ENCODE measurements around the gene PDZD8.
"Not testable (repeated sequence)": the region's sequence is repeated elsewhere in the genome, so short reads cannot be mapped to it uniquely, and the experiment has no call there.

PDZD8 gene

GRCh38 chr10:117290872-117291271 lies 84.4 kb downstream of the PDZD8 start:
- not testable (repeated sequence) for DNase-seq (ENCODE audit: low spot score)

- no peak for DNase-seq (ENCODE audit: low spot score)
These were observed 90.3 kb downstream of the PDZD8 start for GRCh38 chr10:117284716-117285494.

DNA sequence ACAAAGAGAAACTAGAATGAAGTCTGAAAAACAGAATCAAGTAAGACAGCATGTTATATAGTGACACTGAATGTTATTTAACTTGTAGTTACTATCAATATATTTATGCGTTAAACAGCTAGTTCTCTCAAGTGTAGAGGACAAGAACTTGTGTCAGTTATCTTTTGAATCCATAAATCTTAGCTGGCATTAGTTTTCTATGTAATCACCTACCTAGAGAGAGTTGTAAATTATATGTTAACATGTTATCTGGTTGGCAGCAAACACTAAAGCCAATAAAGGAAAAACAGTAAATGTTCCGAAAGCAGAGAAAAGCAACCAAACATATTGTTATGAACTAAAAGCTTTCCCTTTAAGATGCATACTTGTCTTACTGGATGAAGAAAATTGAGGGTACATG lies 97.6 kb downstream of the PDZD8 start:
- DNase-seq (ENCODE audit: low spot score): no peak

DNA sequence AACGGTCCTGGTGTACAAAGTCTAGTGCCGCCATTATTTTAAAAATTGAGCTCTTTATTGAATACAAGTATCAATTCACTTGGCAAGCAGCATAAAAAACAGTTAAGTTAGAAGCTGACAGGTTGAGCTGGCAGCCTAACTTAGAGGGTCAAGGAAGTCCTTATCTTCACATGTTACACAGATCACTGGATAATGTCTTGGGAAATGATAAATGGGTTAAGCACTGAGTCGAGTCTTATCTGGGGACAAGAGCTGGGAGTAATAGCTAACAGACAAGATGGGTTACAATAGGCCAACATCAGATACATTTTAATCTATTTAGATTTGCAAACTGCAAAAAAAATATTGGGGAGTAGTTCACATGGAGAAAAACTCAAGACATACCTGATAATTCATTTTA lies 100.1 kb downstream of the PDZD8 start:
- DNase-seq (ENCODE audit: low spot score): no peak

DNA sequence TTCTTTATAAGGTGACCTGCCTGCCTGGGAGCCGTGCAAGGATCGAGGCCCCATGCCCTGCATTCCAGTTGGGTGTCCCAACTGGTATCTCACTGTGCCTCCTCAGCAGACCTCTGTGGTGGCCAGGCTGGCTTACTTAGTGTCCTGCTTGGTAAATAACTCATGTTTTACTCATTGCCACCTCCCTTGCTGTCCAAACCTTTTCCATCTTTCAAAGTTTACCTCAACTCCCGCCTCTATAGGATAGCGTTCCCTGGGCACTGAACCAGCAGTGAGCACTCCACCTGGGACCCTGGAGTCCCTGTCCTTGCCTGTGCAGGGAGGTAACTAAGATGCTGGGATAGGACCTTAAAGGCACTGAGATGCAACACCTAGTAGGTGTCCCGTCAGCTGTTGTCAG lies 100.7 kb downstream of the PDZD8 start:
- DNase-seq (ENCODE audit: low spot score): no peak

- DNase-seq (ENCODE audit: low spot score): no peak
These were observed 101.3 kb downstream of the PDZD8 start for GRCh38 chr10:117273980-117274379.

DNA sequence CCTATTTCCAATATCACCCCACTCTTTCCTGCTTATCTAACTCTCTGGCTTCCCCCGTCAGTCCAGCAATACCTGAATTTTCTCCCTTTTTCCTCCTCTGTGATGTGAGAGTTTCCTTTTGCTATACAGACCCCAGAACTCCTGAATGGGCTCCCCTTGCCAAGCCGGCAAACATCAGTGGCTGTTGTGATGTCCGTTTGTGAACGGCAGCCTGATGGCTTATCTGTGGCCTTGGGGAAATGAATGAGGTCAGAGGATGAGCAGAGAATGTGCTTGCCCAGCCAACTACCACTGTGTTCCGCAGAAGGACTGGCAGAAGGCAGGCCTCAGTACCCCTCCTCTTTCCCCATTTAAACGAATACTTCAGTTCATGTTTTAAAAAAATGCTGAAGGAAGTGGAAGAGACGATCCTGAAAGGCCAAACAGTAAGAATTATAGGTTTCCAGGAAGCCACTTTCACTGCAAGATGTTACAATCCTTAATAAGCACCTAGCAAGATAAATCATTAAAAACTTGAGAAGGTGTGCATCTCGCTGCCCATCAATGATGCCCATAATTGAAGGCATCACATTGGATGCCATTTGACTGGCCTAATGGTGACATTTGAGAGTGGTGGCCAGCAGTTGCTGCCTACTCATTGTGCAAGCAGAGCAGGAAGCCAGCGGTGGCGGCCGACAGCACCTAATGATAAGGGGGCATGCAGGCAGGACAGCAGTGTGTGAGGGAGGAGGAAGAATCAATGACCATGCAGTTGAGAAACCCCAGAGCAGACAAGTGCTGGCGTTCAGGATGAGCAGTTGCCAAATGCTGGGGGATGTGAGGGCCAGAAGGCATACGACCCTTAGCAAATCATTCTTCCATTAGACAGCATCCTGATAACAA lies 102.8 kb downstream of the PDZD8 start:
- no peak for DNase-seq (ENCODE audit: low spot score)

DNA sequence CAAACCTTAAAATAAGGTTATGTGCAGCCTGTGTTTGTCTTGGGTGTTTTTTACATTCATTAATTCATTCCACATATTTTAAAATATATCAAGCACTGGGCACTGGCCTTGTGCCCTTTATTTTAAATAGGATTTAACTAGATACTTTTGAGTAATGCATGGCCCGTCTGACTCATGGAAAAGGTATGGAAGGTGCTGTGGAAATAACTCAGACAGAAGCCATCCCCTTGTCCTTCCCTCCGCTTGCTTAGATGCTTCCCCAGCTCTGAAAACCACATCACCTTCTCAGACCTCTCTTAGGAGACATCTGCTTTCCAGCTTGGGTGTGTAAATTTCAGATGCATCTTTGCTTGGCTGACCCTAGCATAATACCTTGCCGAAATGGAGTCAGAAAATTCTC lies 103.8 kb downstream of the PDZD8 start:
- no peak for DNase-seq (ENCODE audit: low spot score)

DNA sequence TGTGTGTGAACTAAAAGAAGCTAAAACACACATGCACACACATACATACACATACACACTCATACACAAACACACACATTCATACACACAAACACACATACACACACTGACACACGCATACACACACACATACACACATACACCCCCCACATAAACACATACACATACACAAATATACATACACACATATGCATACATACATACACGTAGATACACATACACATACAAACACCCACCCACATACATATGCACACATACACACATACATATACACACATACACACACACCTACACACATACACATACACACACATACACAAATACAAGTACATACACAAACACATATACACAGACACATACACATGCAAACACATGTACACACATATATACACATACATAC lies 106.3 kb downstream of the PDZD8 start:
- no peak for DNase-seq (ENCODE audit: low spot score)

- no peak for DNase-seq (ENCODE audit: low spot score)
These were observed 107.0 kb downstream of the PDZD8 start for GRCh38 chr10:117268258-117268657.

GRCh38 chr10:117266812-117267211 lies 108.4 kb downstream of the PDZD8 start:
- no peak for DNase-seq (ENCODE audit: low spot score)

DNA sequence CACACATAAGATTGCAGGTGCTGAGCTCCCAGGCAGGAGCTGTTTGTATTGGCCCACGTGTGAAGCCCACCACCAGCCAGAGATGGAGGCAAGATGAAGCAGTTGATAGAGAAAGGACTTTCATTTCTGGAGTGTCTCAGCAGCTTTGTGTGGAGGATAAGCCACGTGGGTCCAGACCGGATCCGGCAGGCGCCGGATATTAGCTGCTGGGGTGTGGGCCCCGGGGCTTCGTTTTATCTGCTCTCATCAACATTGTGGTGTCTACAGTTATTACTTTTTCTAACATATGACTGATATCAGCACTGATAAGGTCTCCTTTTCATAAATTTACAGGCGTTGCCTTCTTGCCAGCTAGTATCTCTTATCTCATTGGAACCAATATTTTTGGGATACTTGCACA lies 108.8 kb downstream of the PDZD8 start:
- no peak for DNase-seq (ENCODE audit: low spot score)

DNA sequence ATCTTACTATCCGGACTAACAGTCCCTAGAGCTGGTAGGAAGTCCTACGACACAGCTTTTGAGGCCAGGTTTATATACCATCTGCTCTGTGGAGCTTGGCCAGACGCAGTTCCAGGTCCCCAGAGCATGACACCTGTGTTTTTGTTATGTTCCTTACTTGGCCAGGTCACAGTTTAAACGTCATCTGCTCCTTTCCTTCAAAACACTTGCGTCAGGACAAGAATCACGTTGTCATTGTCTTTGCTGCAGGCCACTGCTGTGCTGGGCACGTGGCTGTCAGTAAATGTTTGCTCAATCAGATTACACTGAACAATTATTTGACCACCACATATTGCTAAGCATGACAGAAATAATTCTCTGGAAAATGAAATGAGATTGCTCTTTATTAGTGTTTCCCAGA lies 110.5 kb downstream of the PDZD8 start:
- DNase-seq (ENCODE audit: low spot score): no peak

DNA sequence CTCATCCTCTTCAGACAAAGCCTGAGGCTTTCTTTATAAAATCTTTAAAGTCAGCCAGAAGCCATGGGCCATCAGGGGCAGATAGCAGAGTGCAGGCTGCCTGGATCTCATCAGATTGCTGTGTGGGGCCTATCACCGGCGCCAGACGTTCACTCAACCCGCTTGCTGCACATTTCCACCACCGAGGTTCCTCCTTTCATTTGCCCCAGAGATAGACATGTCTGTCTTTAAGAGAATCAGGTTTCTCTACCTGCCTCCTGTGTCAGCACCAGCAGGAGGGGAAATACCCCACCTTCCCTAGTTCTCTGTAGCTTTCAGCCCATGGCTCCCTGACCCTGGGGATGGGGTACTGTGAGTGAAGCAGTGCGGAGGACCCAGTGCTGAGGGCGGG lies 112.3 kb downstream of the PDZD8 start:
- no peak for DNase-seq (ENCODE audit: low spot score)

DNA sequence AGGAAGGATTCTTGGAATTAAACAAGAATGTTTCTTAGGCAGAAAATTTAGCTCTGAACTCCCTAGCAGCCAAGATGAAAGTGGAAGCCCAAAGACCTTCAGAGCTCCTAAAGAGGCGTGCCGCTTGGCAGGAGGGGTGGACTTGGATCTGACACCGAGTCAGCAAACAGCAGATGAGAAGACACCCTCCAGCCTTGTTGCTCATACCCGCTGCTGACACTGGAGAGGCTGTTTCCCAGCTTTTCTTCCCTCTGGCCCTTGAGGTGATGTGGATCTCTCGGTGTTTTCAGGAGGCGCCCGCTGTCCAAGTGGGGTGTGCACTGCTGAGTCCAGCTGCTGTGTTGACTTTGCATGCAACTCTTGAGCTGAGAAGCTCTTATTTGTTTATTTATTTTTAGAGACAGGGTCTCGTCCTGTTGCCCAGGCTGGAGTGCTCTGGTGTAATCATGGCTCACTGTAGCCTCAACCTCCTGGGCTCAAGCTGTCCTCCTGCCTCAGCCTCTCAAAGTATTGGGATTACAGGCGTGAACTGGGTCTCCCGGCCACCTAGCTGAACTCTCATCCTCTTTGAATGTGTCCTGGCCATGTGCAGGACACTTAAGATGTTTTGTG lies 112.8 kb downstream of the PDZD8 start:
- no peak for DNase-seq (ENCODE audit: low spot score)

- DNase-seq (ENCODE audit: low spot score): no peak
These were observed 113.7 kb downstream of the PDZD8 start for GRCh38 chr10:117261501-117261900.

DNA sequence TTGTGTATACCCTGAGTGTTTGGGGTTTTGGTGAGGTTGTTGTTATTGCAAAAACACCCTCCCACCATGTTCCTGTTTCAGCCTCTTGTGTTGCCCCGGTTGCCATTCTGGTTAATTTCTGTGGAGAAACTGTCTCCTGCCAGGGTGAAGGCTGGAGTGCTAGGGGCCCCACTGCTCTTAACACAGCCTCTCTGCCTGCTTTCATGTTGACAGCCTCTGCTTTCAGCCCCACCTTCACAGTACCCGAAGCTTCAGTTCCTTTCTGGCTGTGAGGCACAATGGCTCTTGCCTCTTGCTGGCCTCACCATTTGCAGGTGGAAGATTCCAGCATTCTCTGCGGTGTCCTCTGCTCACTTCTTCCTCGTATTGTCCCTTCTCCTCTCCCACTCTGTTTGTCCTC lies 115.2 kb downstream of the PDZD8 start:
- DNase-seq (ENCODE audit: low spot score): no peak

DNA sequence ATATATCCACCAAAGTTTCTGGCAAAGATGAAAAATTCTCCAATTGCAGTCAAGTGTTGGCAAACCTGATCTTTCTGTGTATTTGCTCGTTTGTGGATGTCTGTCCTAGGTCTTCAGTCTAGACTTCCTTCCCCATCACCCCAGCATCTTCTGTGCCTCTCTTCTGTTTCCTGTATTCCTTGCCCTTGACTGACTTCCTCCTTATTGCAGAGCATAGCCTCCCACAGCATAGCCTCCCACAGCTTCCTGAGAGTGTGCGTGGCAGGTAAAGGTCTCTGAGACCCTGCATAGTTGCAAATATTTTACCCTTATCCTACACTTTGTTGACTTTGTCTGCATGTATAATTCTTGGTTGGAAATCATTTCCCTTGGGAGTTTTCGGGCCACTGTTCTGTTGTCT lies 116.0 kb downstream of the PDZD8 start:
- no peak for DNase-seq (ENCODE audit: low spot score)

DNA sequence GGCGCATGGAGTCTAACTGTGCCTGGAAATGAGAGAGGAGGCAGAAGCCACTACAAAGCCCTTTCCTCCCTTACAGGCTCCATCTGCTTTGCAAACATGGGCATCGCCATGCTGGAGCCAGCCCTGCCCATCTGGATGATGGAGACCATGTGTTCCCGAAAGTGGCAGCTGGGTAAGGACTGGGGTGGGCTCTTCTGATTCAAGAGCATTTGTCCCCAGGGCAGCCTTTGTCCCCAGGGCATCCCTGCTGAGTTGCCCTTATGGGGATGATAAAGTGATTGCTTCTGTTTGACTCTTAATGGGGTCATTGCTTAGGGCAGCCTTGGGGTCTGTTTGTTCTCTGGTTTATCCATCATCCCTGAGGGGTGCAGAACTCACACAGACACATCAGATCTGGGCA lies 117.5 kb downstream of the PDZD8 start:
- no peak for DNase-seq (ENCODE audit: low spot score)

DNA sequence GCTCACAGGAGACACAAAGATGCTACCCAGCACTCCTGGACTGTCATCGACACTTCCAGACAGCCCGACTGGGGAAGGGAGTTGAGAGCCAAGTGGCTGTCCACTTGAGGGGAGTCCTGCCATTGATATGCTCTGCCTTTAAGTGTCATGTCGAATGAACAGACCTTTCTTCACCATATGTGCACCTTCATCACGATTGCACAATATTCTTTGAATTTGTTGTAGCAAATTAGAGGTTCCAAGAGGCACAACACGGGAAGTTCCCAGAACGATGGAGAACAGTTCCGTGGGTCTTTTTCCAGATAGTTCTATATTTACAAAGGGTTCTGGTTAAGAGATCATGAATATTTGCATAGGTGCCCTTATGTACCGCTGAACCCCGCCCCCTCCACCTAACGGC lies 118.3 kb downstream of the PDZD8 start:
- DNase-seq (ENCODE audit: low spot score): no peak

DNA sequence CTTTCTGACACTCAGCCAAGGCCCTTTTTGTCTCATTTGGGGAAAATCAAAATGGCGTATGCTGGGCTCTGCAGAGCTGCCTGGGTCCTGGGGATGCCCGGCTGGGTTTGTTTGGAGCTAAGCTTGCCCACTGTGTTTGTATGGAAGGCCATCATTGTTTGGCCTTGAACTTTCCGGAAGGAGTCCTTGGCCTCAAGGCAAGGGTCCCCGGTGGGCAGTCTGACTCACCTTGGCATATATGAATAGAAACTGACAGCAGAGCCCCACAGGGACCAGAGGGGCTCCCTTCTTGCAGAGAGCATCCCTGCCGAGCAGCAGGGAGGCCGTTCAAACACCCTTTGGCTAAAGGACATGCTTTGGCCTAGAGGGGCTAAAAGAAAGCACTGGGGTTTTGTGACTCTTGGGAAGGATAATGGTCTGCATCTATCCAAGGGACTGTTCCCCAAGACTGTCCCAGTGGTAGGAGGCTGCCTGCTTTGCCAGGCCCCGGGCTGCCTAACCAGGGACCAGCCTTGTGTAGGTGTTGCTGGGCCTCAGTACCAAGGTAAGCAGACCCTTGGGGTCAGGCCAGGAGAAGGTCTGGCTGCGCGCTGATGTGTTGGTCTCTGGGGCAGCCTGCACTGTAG lies 119.3 kb downstream of the PDZD8 start:
- no peak for DNase-seq (ENCODE audit: low spot score)
